Bronchial epithelial cell (primary cell): ENCODE measurements around the gene CRYGN. TPM values are rescaled to one million over a fixed set of nuclear protein-coding genes. Genes with fewer than 3 reads are reported as not detected.
A peak's percentile ranks its signal among the peaks of the same experiment; 100 is the strongest.

Experiments
- DNase-seq: peaks from one replicate; pipeline ENCODE4 v3.0.0-alpha.2; 2010; ENCODE audit warnings: low read depth
- FAIRE-seq: peaks from 2 replicates; lab custom pipeline; 2011; peaks lifted over from hg19 to GRCh38; lab: Jason Lieb, UNC
- H3K27me3 ChIP-seq: 2 replicates; pipeline ENCODE4 v1.5.1; 2011; ENCODE audit warnings: low read length; ENCODE audit not compliant: control insufficient read depth, insufficient read depth
- H3K36me3 ChIP-seq: 2 replicates; pipeline ENCODE4 v1.5.1; 2011; ENCODE audit warnings: low read length; ENCODE audit not compliant: control insufficient read depth, insufficient read depth
- H3K4me3 ChIP-seq: 2 replicates; pipeline ENCODE4 v1.5.1; 2011; ENCODE audit warnings: mild to moderate bottlenecking, low read depth, low read length, control low read depth
- CTCF ChIP-seq: IDR thresholded peaks from 2 replicates; pipeline ENCODE4 v1.5.1; 2011; ENCODE audit warnings: mild to moderate bottlenecking, moderate library complexity, low read length, control low read depth, inconsistent platforms; ENCODE audit not compliant: insufficient read depth, severe bottlenecking
- total RNA-seq: library from RNA; depleted of rRNA; stranded (reverse); fragments of >200 nt; gene quantifications from 2 replicates; pipeline ENCODE4 v1.2.1, GENCODE V29; 2014

The CRYGN gene
- total RNA-seq, 1 donor from 2014 or later = not detected

- H3K4me3 ChIP-seq = no peak overlapping the region
- no peaks in the 10 kb centered on the region for H3K27me3 ChIP-seq
- H3K36me3 ChIP-seq = no peaks in the 10 kb centered on the region
- TF ChIP-seq CTCF = no peak
- DNase-seq (no peak), FAIRE-seq (no peak)
Observed at GRCh38 chr7:151462306-151462779, 22.4 kb upstream of the CRYGN start.

- Histone ChIP-seq H3K4me3 (no peak overlapping the region), H3K36me3 (no peaks in the 10 kb centered on the region), H3K27me3 (no peaks in the 10 kb centered on the region)
- DNase-seq (no peak), FAIRE-seq (no peak)
- no peak for TF ChIP-seq CTCF
Observed at GRCh38 chr7:151461942-151462230, 21.9 kb upstream of the CRYGN start.

GRCh38 chr7:151461096-151461941, 21.4 kb upstream of the CRYGN start:
- no peaks in the 10 kb centered on the region for H3K27me3 ChIP-seq
- H3K36me3 ChIP-seq = no peaks in the 10 kb centered on the region
- TF ChIP-seq CTCF = no peak
- DNase-seq (no peak), FAIRE-seq (no peak)
- no peak overlapping the region for H3K4me3 ChIP-seq

GRCh38 chr7:151460474-151460855, 20.5 kb upstream of the CRYGN start:
- DNase-seq (no peak), FAIRE-seq (no peak)
- Histone ChIP-seq H3K4me3 (no peak overlapping the region), H3K36me3 (no peaks in the 10 kb centered on the region), H3K27me3 (no peaks in the 10 kb centered on the region)
- no peak for TF ChIP-seq CTCF

GRCh38 chr7:151459726-151460473, 20.0 kb upstream of the CRYGN start:
- no peaks in the 10 kb centered on the region for H3K27me3 ChIP-seq
- H3K36me3 ChIP-seq = no peaks in the 10 kb centered on the region
- FAIRE-seq (no peak), DNase-seq (peak; percentile 45)
- no peak overlapping the region for H3K4me3 ChIP-seq
- TF ChIP-seq CTCF = peak; percentile 35
